ENCODE measurements around the gene IGFN1. TPM values are rescaled to one million over a fixed set of nuclear protein-coding genes. Genes with fewer than 3 reads are reported as not detected.

Gene IGFN1
- total and polyA plus RNA-seq, 2 experiments from 2014 or later = 0.37 to 3.1 TPM

DNA sequence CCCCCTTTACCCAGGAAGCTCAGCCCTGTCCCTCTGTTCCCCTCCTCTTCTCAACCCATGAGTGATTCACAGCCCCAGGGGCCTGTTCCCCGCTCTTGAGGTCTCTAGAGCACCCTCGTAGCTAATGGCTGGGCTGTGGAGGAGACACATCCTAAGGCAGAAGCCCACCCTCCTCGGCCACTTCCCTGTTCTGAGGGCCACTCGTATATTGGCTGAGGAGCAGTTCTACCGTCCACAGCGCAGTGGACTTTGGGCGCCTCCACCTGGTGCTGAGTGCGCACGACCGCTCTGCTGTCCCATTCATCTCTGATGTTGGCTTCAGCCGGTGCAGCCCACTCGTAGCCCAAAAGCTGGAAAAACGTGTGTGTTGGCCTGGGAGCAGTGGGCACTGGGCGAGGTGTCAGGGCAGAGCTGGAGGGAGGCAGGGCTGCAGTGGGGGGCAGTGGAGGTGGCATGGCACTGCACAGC is 68.2 kb downstream of the IGFN1 start:
- Histone ChIP-seq H3K27me3 (peaks cover 8% of the 10 kb centered on the region), H3K9me2 (replicated peaks; ENCODE audit: insufficient read depth) (no peaks in the 10 kb centered on the region), H3K36me3 (replicated peaks; ENCODE audit: insufficient read depth, low read depth) (no peaks in the 10 kb centered on the region), H2AFZ (no peak overlapping the region), H3K79me2 (no peaks in the 10 kb centered on the region), H3K4me3 (no peak overlapping the region), H3K4me2 (no peak overlapping the region), H3K27ac (no peak overlapping the region), H3K9me3 (ENCODE audit: low read depth) (no peaks in the 10 kb centered on the region), H3K4me1 (ENCODE audit: insufficient read depth) (peaks cover 7% of the 10 kb centered on the region), H4K20me1 (ENCODE audit: insufficient read depth, poor library complexity, severe bottlenecking) (no peaks in the 10 kb centered on the region)
- no peak for DNase-seq (ENCODE audit: low spot score)
- TF ChIP-seq CTCF (IDR thresholded peaks at IDR 0.05; ENCODE audit: poor library complexity) = no peak
- no peak for TF ChIP-seq EZH2phosphoT487 (IDR thresholded peaks at IDR 0.05; ENCODE audit: low read depth, severe bottlenecking, unreplicated experiment)
- WGBS (ENCODE audit: low lambda C conversion rate, missing lambda C conversion rate) = 90% methylated on average over 13 of the region's 14 CpGs

GRCh38 chr1:201259476-201260235 is 69.0 kb downstream of the IGFN1 start:
- Histone ChIP-seq H3K9me3 (ENCODE audit: low read depth) (no peaks in the 10 kb centered on the region), H3K36me3 (replicated peaks; ENCODE audit: insufficient read depth, low read depth) (no peaks in the 10 kb centered on the region), H3K79me2 (no peaks in the 10 kb centered on the region), H2AFZ (peak overlapping the region; percentile 40), H4K20me1 (ENCODE audit: insufficient read depth, poor library complexity, severe bottlenecking) (no peaks in the 10 kb centered on the region), H3K9me2 (replicated peaks; ENCODE audit: insufficient read depth) (no peaks in the 10 kb centered on the region), H3K27me3 (peaks cover 8% of the 10 kb centered on the region), H3K4me2 (peak overlapping the region; percentile 75), H3K4me3 (no peak overlapping the region), H3K27ac (no peak overlapping the region), H3K4me1 (ENCODE audit: insufficient read depth) (peaks cover 7% of the 10 kb centered on the region)
- TF ChIP-seq EZH2phosphoT487 (IDR thresholded peaks at IDR 0.05; ENCODE audit: low read depth, severe bottlenecking, unreplicated experiment) (no peak), EZH2 (IDR thresholded peaks at IDR 0.05; ENCODE audit: borderline replicate concordance) (no peak), CTCF (IDR thresholded peaks at IDR 0.05; ENCODE audit: poor library complexity) (no peak)
- 16% methylated on average over 20 of the region's 28 CpGs for WGBS (ENCODE audit: low lambda C conversion rate, missing lambda C conversion rate)
- DNase-seq (ENCODE audit: low spot score) = peak; percentile 60

DNA sequence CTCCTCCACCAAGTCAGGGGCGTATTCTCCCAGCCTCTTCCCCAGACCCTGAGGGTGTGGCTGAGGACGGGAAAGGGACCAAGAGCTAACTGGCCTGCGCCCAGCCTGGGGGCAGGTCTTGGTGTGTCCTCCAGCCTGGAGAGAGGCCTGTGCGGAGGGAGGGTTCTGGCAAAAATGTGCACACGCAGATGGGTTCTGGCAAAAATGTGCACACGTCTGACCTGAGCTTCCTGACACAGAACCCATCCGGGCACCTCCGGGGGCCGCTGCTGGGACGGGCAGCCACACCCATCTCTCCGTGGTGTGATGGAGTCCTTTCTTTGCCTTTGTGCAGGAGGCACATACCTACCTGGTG is 69.6 kb downstream of the IGFN1 start:
- H3K4me3 ChIP-seq = no peak overlapping the region
- no peak for DNase-seq (ENCODE audit: low spot score)
- WGBS (ENCODE audit: low lambda C conversion rate, missing lambda C conversion rate) = 55% methylated on average over 11 of the region's 11 CpGs

More for the DNA sequence above, 69.6 kb downstream of the IGFN1 start:
- Histone ChIP-seq H3K9me2 (replicated peaks; ENCODE audit: insufficient read depth) (no peaks in the 10 kb centered on the region), H3K4me2 (peak overlapping the region; percentile 75), H4K20me1 (ENCODE audit: insufficient read depth, poor library complexity, severe bottlenecking) (no peaks in the 10 kb centered on the region), H3K79me2 (no peaks in the 10 kb centered on the region), H3K36me3 (replicated peaks; ENCODE audit: insufficient read depth, low read depth) (no peaks in the 10 kb centered on the region), H3K27ac (no peak overlapping the region), H3K9me3 (ENCODE audit: low read depth) (no peaks in the 10 kb centered on the region), H3K4me1 (ENCODE audit: insufficient read depth) (peaks cover 7% of the 10 kb centered on the region), H3K27me3 (peaks cover 8% of the 10 kb centered on the region), H2AFZ (peak overlapping the region; percentile 40)
- no peak for TF ChIP-seq EZH2phosphoT487 (IDR thresholded peaks at IDR 0.05; ENCODE audit: low read depth, severe bottlenecking, unreplicated experiment)
- TF ChIP-seq EZH2 (IDR thresholded peaks at IDR 0.05; ENCODE audit: borderline replicate concordance) = no peak
- TF ChIP-seq CTCF (IDR thresholded peaks at IDR 0.05; ENCODE audit: poor library complexity) = no peak
